CD4-positive, alpha-beta T cell (primary cell): ENCODE results near the gene HSD17B2. TPM values are rescaled to one million over a fixed set of nuclear protein-coding genes. Genes with fewer than 3 reads are reported as not detected.

Source experiments
- ATAC-seq: fragments of 200-7000 bp; cut with Tn5 transposase; one replicate; pipeline ENCODE4 v1.10.0; 2022; ENCODE audit warnings: mild to moderate bottlenecking; ENCODE audit not compliant: poor library complexity
- CTCF ChIA-PET: fragments of 350-600 bp; sonication (Branson Sonifier 250); formaldehyde crosslinking; loops from one replicate; lab custom pipeline; 2021; ENCODE audit warnings: antibody characterized with exemption, inconsistent platforms; lab: Charles Lee
- POLR2A ChIA-PET: fragments of 350-600 bp; sonication (Branson Sonifier 250); formaldehyde crosslinking; loops from one replicate; lab custom pipeline; 2021; ENCODE audit warnings: antibody characterized with exemption, inconsistent platforms; lab: Charles Lee
- DNase-seq, 14 experiments: peaks; one replicate each; pipeline ENCODE4 v3.0.0-alpha.2; 2013 to 2020; ENCODE audit warnings: mixed read lengths in 2 of 14
- H3K27ac ChIP-seq, 2 donors: one replicate each; pipeline versions ENCODE4 v1.5.1 to v1.7.0; 2013; ENCODE audit warnings: low read length in 2 of 2, low read depth in 1 of 2, mild to moderate bottlenecking in 1 of 2
- H3K27me3 ChIP-seq, 2 experiments: 1 replicate in 1 of 2; 2 replicates in 1 of 2; pipeline versions ENCODE4 v1.6.1 to v1.7.0; 2013; ENCODE audit warnings: low read length in 2 of 2, control low read depth in 1 of 2, mild to moderate bottlenecking in 1 of 2, moderate library complexity in 1 of 2; ENCODE audit not compliant: insufficient read depth in 2 of 2, control insufficient read depth in 1 of 2
- H3K36me3 ChIP-seq: one replicate; pipeline ENCODE4 v1.6.1; 2013; ENCODE audit warnings: low read length, control low read depth; ENCODE audit not compliant: insufficient read depth
- H3K4me1 ChIP-seq: one replicate; pipeline ENCODE4 v1.6.1; 2013; ENCODE audit warnings: low read length, control low read depth; ENCODE audit not compliant: insufficient read depth
- H3K4me3 ChIP-seq: one replicate; pipeline ENCODE4 v1.5.1; 2013; ENCODE audit warnings: mild to moderate bottlenecking, low read length, moderate library complexity
- H3K9me3 ChIP-seq, 2 experiments: 1 replicate in 1 of 2; 2 replicates in 1 of 2; pipeline versions ENCODE4 v1.6.1 to v1.7.0; 2013; ENCODE audit warnings: low read length in 2 of 2, mild to moderate bottlenecking in 2 of 2, control low read depth in 1 of 2, moderate library complexity in 1 of 2; ENCODE audit not compliant: control insufficient read depth in 1 of 2, insufficient read depth in 1 of 2
- H3K27ac Mint-ChIP-seq: one replicate; pipeline ENCODE4 v1.8.0; 2020; ENCODE audit warnings: mixed read lengths
- H3K27me3 Mint-ChIP-seq: one replicate; pipeline ENCODE4 v1.8.0; 2021; ENCODE audit warnings: mixed read lengths
- H3K36me3 Mint-ChIP-seq: one replicate; pipeline ENCODE4 v1.8.0; 2021; ENCODE audit warnings: low read depth, mixed read lengths
- H3K4me1 Mint-ChIP-seq: one replicate; pipeline ENCODE4 v1.8.0; 2021; ENCODE audit warnings: low read depth, mixed read lengths
- H3K4me3 Mint-ChIP-seq: one replicate; pipeline ENCODE4 v1.8.0; 2020; ENCODE audit warnings: mild to moderate bottlenecking, mixed read lengths
- H3K9me3 Mint-ChIP-seq: one replicate; pipeline ENCODE4 v1.8.0; 2020; ENCODE audit warnings: mixed read lengths
- CTCF ChIP-seq: fragments of 200-600 bp; IDR thresholded peaks from one replicate; pipeline ENCODE4 v1.8.0; 2022; ENCODE audit warnings: antibody characterized with exemption, mild to moderate bottlenecking
- intact Hi-C, 2 experiments: fragments of 100-400 bp; cut with DNase I in 1 of 2; cut with micrococcal nuclease in 1 of 2; formaldehyde crosslinking; loops; one replicate each; pipeline versions ENCODE4 v1.15.1 to v1.9.0; 2023 to 2025; cut with DNase I, micrococcal nuclease
- total RNA-seq, 174 experiments: library from RNA in 2 of 174; stranded (reverse) in 2 of 174; gene quantifications; one replicate each; pipeline ENCODE4 v1.2.3 and lab custom pipeline; 2021 to 2026

The HSD17B2 gene
- total RNA-seq, 2 experiments from 2014 or later, result not detected

- TF ChIP-seq CTCF, result no peak
- no peaks in the 10 kb centered on the region for H3K4me1 ChIP-seq
- no peak overlapping the region for H3K27ac ChIP-seq
- ATAC-seq (no peak), DNase-seq (no peak)
- H3K36me3 ChIP-seq, result peaks cover 23% of the 10 kb centered on the region
- H3K27me3 ChIP-seq, result no peaks in the 10 kb centered on the region
- Mint-ChIP-seq H3K4me3 (no peak overlapping the region), H3K27ac (no peak overlapping the region), H3K36me3 (peaks cover 56% of the 10 kb centered on the region), H3K27me3 (no peaks in the 10 kb centered on the region), H3K9me3 (no peaks in the 10 kb centered on the region), H3K4me1 (peaks cover 1% of the 10 kb centered on the region)
- ChIA-PET POLR2A (no interaction called here), CTCF (no interaction called here)
- no peak overlapping the region for H3K4me3 ChIP-seq
- no peaks in the 10 kb centered on the region for H3K9me3 ChIP-seq
- intact Hi-C loops, result no loop called here
Observed at GRCh38 chr16:81996664-81997509, 38.2 kb upstream of the HSD17B2 start.

- H3K9me3 ChIP-seq, result no peaks in the 10 kb centered on the region
- H3K27ac Mint-ChIP-seq, result no peak overlapping the region
- no peak overlapping the region for H3K27ac ChIP-seq
- no peaks in the 10 kb centered on the region for H3K27me3 ChIP-seq
- H3K4me1 Mint-ChIP-seq, result peaks cover 9% of the 10 kb centered on the region
- TF ChIP-seq CTCF, result no peak
- no peaks in the 10 kb centered on the region for H3K27me3 Mint-ChIP-seq
- intact Hi-C loops, result no loop called here
- H3K9me3 Mint-ChIP-seq, result no peaks in the 10 kb centered on the region
- ATAC-seq (no peak), DNase-seq (no peak)
- no peak overlapping the region for H3K4me3 Mint-ChIP-seq
- peaks cover 23% of the 10 kb centered on the region for H3K36me3 ChIP-seq
- CTCF ChIA-PET, result no interaction called here
- H3K36me3 Mint-ChIP-seq, result peaks cover 65% of the 10 kb centered on the region
- no peak overlapping the region for H3K4me3 ChIP-seq
- no peaks in the 10 kb centered on the region for H3K4me1 ChIP-seq
- POLR2A ChIA-PET, result no interaction called here
Observed at GRCh38 chr16:81997738-81998137, 37.3 kb upstream of the HSD17B2 start.

GRCh38 chr16:82002831-82003230 is 32.2 kb upstream of the HSD17B2 start:
- Mint-ChIP-seq H3K4me1 (peaks cover 15% of the 10 kb centered on the region), H3K4me3 (no peak overlapping the region), H3K9me3 (no peaks in the 10 kb centered on the region), H3K36me3 (peaks cover 81% of the 10 kb centered on the region), H3K27ac (no peak overlapping the region), H3K27me3 (no peaks in the 10 kb centered on the region)
- CTCF ChIA-PET, result no interaction called here
- POLR2A ChIA-PET, result no interaction called here
- DNase-seq (no peak), ATAC-seq (no peak)
- Histone ChIP-seq H3K36me3 (peaks cover 32% of the 10 kb centered on the region), H3K9me3 (no peaks in the 10 kb centered on the region), H3K27ac (no peak overlapping the region), H3K4me3 (no peak overlapping the region), H3K4me1 (no peaks in the 10 kb centered on the region), H3K27me3 (no peaks in the 10 kb centered on the region)
- TF ChIP-seq CTCF, result no peak
- intact Hi-C loops, result no loop called here
